Measurements from ENCODE around the gene MXD4.
"Not testable (repeated sequence)": the region's sequence is repeated elsewhere in the genome, so short reads cannot be mapped to it uniquely, and the experiment has no call there.

Gene MXD4

GRCh38 chr4:2291705-2292645, 30.1 kb upstream of the MXD4 start:
- no peak for DNase-seq

- no peak for DNase-seq
Observed at GRCh38 chr4:2290974-2291704, 29.2 kb upstream of the MXD4 start.

DNA sequence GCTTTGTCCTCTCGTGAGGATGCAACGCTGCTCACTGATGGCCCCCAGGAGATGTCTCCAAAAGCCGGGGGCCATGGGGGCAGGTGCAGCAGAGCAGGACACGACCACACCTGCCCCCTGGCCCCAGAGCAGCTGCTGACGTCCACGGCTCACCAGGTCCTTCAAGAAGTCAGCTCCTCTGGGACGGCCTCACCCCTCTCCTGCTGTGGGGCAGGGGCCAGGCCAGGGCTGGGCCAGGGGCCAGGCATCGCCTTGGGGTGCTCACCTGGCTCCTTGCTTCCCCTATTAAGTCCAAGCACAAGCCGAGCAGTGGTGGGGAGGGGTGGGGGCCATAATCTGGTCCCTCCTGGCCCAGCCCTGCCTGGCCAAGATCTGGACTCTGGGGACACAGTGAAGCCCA, 28.6 kb upstream of the MXD4 start:
- no peak for DNase-seq

DNA sequence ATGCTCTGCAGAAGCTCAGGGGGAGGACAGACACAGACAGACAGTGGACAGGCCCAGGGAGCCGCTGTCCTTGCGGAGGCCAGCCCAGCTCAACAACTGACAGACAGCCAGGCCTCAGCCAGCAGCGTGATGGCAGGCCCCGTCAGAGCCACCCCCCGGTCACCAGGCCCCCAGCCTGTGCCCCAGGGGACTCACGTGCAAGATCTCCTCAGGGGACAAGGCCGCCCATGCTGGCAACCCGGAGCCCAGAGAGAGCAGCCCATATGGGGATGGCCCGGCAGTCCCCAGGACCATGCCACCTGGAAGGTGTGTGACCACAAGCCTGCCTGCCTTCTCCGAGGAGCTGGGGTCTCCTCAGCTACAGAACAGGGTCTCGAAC, 28.0 kb upstream of the MXD4 start:
- no peak for DNase-seq

DNA sequence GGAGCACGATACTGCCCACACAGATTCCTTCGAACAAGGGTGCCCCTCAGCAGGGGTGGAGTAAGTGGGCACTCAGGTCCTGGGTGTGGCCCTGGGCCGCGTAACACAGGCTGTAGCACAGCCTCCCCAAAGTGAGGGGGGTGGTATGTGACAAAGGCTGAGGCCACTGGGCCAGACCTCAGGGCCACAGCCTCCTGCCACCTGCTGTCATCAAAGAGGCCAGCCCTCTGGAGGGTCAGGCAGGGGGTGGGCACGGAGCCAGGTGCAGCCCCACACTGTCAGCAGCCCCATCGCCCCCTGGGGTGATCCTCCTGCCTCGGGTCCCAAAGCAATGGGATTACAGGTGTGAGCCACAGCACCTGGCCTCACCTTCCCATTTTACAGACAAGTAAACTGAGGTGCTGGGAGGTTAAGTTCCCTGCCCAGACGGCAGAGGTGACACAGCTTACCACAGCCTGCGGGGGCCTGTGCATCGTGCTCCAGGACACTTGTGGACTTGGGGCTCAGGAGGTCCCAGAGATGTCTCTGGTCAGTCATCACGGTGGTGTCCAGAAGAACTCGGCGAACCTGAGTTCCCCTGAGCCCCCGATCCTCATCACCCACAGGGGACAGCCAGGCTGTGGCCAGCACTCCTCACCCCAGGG, 27.5 kb upstream of the MXD4 start:
- DNase-seq = no peak

- DNase-seq = no peak
Observed at GRCh38 chr4:2288051-2288541, 26.2 kb upstream of the MXD4 start.

DNA sequence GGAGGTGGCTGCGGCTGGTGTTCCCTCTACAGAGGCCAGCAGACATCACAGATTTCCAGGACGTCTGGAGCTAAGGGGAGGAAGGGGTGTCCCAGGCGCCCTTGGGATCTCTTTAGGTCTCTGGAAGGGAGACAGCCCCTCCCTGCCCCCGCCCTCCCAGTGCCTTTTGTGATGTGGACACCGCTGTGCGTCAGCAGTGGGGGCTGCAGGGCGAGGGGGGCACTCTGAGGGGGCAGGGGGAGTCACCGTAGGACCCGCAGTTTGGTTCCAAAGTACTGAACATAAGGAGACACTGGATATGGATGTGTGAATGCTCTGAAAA, 25.6 kb upstream of the MXD4 start:
- no peak for DNase-seq

- DNase-seq = no peak
Observed at GRCh38 chr4:2286904-2287593, 25.1 kb upstream of the MXD4 start.

DNA sequence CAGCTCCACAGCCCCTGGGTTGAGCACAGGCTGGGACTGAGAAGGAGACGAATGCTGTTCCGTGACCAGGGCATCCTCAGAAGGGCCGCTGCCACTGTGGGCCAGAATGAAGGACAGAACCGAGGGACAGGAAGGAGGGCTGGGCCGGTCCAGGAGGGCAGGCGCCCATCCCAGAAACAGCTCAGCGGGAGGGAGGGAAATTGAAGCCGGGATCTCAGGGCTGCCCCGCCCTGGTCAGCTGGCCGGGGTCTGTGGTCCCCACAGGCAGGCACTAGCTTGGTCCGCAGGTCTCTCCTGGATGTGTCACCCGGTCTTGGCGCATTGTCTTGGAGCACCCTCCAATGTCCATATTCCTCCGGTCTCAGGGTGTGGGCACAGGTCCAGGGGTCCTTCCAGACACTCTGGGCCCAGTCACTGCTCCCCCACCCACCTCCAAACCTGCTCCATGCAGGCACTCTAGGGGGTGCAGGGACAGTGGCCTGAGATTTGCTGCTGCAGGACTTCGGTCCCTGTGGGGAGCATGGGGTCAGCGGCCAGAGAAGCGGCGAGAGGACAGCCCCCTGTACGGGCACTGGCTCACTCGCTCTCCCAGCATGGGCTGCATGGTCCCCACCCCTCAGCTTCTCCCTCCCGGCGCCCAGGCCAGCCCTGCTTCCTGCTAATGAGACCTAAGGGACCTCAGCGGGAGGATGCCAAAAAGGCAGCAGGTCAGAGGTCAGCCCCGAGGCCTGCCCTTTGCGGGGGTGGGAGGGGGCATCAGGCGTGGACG, 23.9 kb upstream of the MXD4 start:
- no peak for DNase-seq

GRCh38 chr4:2284934-2285612, 23.2 kb upstream of the MXD4 start:
- DNase-seq = no peak

DNA sequence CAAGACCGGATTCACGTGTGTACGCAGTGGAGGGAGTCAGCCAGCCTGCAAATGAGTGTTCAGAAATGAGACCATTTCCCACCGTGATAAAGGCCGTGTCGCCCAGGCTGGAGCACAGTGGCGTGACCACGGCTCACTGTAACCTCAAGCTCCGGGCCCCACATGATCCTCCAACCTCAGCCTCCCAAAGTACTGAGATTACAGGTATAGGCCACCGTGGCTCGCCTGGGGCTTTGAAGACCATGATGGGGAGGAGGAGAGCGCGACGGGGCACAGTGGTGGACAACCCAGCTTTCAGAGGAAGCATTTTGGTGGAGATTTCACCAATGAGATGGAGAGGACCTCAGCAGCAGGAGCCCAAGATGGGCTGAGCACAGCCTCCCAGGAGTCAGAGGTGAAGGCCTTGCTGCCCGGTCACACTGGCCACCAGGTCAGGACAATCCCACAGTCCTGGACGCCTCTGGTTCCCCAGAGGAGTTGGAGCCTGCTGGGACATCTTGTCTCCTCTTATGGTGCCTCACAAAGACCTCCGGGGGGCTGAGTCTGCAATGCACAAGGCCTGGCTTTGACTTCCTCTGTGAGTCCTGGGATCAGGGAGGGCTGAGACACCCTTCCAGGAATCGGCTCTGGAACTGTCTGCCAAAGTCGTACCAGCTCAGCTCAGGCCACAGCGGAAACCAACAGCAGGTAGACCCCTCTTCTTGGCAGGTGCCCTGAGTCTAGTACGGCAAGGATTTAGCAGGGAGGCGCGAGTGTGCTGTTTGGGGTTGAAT, 22.4 kb upstream of the MXD4 start:
- DNase-seq = no peak

DNA sequence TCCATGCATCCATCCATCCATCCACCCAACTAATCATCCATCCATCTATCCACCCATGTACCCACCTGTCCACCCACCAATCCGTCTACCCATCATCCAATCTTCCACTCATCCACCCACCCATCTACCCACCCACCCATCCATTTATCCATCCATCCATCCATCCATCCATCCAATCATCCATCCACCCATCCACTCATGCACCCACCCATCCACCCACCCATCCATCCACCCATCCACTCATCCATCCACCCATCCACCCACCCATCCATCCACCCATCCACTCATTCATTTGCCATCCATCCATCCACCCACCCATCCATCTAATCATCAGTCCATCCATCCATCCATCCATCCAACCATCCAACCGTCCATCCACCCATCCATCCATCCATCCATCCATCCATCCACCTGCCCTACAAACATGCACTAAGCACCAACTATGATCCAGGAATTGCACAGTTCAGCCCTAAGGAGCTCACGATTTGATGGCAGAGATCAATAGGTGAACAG, 21.3 kb upstream of the MXD4 start:
- no peak for DNase-seq

DNA sequence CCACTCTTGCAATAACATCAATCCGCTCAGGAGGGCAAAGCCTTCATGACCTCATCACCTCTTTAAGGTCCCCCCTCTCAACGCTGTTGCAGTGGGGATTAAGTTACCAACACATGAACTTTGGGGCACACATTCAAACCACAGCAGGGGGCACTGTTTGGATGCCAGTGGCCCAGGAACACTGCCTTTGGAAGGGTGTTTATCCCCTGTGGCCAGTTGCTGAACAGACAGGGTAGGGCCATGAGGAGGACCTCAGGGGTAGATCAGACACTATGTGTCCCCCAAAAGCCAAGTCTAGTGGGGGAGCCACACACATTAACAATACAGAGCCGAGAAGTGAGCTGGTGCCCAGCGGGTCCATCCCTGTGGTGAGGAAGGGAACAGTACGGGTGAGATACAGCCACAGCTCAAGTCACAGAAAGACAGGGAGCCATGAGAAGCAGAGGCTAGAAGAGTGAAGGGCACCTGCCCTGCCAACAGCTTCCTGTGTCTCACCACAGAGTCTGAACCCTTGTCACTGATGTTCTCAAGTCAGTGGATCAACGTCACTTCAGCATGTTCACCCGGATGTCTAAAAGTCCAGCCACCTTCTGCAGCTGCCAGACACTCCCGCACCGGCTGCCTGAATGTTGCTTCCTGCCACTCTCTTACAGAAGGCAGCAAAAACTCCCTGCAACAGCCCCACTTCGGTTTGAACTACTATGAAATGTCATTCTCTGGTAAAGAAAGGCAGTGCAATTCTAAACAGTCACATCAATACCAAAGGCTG, 19.9 kb upstream of the MXD4 start:
- DNase-seq = no peak

DNA sequence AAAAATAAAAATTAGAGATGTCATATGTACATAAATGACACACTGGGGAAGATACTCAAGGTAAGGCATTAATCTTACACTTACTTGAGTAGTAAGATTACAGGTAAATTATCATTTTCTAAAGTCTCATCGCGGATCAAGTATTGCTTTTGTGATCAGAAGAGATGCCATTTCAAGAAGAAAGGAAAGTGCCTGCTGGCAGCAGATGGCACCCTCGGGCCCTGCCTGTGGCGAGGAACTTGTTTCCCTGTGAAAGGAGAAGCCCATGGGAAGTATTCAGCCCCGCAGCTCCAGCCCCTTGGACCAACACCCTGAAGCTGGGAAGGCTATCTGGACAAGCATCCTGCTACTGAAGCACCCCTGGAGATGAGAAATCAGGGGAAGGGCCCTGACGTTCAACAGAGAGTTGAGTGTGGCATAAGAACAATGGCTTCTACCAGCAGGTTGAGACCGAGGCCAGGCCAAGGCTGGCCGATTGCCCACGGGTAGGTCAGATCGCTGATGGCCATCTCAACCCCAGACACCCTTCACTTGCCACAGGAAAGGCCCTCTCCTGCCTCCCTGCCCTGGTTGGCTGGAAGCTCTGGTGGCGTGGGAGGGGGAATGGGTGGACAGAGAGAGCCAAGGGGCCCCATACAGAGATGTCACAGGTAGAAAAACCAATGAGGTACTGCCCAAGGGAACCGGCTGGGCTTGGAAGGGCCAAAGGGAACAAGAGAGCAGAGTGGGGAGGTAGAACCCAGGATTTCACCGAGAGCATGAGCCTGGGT, 18.8 kb upstream of the MXD4 start:
- no peak for DNase-seq

- DNase-seq = no peak
Observed at GRCh38 chr4:2277956-2278355, 16.0 kb upstream of the MXD4 start.

DNA sequence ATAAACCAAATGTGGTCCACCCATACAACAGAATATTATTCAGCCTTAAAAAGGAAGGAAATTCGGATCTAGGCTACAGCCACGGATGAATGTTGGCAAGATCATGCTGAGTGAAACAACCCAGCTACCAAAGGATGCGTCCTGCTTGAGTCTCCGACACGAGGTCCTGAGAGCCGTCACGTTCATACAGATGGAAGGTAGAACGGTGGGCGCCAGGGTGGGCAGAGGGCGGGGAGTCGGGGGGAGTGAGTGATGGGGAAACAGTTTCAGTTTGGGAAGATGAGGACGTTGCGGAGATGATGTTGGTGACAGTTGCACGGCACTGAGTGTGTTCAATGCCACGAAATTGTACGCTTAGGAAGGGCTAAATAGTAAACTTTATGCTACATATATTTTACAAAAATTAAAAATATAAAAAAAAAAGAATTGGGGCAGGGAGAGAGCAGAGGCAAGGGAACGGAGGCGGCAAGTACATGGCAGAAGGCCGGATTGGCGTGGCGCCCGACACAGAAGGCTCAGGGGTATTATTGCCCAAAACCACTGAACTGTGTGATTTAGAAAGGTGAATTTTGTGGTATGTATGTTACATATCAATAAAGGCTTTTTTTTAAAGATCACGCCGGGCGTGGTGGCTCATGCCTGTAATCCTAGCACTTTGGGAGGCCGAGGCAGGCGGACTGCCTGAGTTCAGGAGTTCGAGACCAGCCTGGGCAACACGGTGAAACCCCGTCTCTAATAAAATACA, 14.8 kb upstream of the MXD4 start:
- DNase-seq = no peak

DNA sequence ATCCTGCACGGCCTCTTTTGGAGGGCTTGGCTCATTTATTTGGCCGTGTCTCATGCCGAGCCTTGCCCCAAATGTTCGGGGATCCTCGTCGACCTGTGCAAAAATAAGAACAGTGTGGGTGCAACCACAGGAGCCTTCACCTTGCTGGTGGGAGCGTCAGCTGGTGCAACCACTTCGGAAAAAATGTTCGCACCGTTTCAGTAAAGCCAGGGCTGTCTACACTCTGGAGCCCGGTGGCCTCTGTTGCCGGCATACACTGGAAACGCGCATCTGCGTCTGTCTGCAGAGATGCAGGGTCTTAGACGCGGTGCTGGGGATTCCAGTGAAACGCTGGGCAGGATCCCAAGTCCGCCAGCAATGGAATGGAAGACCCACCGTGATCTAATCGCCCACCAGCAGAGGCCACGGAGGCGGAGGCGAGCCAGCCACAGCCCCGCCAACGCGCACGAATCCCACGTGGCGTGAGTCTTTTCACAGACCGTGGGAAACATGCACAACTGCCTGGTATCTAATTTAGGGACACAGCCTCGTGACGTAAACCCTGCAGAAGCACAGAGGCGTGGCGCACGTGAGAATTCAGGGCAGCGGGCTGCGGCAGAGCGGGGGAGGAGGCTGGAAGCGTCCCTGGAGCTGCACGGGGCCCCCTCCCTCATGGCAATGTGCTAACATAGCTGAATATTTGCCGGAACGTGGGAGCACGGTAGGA, 13.8 kb upstream of the MXD4 start:
- no peak for DNase-seq

GRCh38 chr4:2275044-2275397, 13.1 kb upstream of the MXD4 start:
- not testable (repeated sequence) for DNase-seq

Data from eye (tissue), 1 donor.